Effector CD4-positive, alpha-beta T cell (primary cell): ENCODE results near the gene SLC9A9.
"Not testable (repeated sequence)": the region's sequence is repeated elsewhere in the genome, so short reads cannot be mapped to it uniquely, and the experiment has no call there.

Experiments
- DNase-seq: peaks from one replicate; pipeline ENCODE4 v3.0.0-alpha.2; 2020

Gene SLC9A9

DNA sequence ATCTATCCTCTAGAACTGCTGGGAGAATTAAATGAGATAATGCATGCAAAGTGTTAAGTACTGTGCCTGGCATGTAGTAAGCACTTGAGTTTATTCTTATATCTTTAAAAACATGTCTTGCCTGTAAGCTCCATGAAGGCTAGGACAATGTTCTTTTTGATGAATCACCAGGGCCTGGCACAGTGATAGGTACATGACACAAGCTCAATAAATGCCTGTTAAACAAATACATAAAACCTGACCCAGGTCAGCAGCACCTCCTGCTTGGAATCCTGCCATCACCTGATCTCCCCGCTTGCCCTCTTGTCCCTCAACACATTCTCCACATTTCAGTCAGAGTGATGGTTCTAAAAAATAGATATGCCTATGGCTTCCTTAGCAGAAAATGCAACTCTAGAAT, 541.9 kb downstream of the SLC9A9 start:
- no peak for DNase-seq

GRCh38 chr3:143302638-143303171, 545.6 kb downstream of the SLC9A9 start:
- no peak for DNase-seq

DNA sequence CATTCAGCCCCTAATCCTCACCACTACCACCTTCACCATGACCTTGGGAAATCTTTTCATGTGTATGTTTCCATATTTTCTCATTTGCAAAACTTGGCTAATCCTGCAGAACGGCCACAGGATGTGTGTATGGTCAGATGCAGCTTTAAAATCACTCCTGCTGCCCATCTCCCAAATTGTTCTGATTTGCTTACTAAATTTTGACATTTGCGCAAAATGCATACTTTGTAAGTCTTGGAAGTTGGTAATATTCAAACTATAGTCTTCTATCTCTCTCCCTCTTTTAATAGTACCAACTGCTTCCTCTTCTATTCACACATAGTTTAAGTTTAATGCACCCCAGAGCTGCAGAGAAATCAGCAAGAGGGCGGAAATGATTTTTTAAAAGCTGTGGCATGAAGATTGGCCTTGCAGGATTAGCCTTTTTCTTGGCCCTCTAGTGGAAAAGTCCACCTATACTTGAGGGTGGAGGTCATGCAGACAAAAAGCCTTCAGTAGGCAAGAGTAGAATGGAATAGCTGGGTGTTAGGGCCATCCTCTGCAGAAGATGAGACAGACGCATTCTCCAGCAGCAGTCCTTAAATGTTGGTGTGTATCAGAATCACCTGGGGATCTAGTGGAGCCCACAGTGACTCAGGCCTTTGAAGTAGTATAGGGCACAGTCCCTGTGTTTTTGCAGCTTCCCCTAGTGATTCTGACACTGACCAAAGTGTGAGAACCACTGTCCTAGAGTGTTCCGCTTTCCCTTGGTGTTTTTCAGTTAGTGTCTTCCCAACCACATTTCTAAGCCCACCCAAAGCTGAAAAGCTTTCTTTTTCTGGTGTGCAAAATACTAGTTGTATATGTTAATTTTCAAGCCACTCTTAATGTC, 547.0 kb downstream of the SLC9A9 start:
- no peak for DNase-seq

DNA sequence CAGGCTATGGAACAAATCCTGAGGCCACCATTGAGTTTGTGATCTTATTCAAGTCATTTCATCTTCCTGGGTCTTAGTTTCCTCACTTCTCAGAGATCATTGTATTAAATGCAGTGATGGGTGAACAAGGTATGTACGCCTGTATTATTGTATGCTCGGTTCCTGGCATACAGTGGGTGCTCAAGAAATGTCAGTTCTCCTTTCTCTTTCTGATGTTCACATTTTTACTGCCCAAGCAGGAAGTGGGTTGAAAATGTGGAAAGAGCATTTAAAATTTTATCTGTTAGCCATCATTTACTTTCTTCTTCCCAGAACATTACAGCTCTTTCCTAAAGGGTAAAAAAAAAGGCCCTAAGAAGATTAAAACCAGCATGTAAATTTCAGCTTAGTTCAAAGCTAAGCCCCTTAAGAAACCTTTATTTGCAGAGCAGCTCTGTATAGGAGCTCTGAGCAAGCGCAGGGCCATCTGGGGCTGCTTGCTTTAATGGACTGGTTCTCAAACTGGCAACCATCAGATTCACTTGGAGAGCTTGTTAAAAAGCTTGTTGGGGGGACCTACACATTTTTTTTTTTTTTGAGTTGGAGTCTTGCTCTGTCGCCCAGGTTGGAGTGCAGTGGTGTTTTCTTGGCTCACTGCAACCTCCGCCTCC, 549.3 kb downstream of the SLC9A9 start:
- DNase-seq, result no peak

- DNase-seq, result no peak
Measured at GRCh38 chr3:143298380-143298779, 549.9 kb downstream of the SLC9A9 start.

GRCh38 chr3:143295201-143296080, 552.8 kb downstream of the SLC9A9 start:
- DNase-seq, result no peak

GRCh38 chr3:143294188-143294587, 554.1 kb downstream of the SLC9A9 start:
- DNase-seq, result no peak

GRCh38 chr3:143291836-143292447, 556.3 kb downstream of the SLC9A9 start:
- DNase-seq, result no peak

DNA sequence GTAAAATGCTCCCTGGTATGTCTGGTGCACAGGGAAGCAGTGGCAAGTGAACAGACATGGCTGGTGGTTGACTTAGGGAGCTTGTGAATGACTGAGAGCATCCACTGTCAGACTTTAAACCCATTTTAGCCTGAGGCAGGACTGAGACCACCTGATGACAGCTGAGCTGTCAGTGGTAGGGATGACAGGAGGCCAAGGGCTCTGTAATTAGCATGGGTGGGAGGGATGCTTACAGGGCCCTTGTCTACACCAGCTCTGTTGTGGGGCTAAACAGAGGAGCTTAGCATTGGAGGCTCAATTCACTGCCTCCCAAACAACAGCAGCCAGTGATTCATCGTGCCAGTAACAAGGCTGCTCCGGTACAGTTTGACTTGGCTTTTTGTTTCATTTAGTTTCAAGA, 559.3 kb downstream of the SLC9A9 start:
- no peak for DNase-seq

DNA sequence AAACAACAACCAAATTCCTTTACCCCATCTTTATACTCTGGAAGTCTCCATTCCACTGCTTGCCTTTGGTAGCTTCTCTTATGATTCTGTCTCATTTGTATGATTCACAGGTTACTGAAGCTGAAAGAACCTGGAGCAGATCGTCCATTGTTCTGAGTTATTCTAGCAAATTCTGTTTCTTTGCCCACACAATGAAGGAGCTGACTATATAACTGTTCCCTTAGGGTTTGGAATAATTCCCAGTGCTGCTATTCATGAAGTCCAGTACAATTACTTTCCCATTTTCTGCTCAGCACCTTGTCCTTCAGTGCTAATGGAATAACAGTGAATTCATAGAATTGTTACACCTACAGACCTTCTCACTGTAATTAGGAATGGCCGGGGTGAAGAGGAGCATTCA, 560.9 kb downstream of the SLC9A9 start:
- DNase-seq, result no peak

DNA sequence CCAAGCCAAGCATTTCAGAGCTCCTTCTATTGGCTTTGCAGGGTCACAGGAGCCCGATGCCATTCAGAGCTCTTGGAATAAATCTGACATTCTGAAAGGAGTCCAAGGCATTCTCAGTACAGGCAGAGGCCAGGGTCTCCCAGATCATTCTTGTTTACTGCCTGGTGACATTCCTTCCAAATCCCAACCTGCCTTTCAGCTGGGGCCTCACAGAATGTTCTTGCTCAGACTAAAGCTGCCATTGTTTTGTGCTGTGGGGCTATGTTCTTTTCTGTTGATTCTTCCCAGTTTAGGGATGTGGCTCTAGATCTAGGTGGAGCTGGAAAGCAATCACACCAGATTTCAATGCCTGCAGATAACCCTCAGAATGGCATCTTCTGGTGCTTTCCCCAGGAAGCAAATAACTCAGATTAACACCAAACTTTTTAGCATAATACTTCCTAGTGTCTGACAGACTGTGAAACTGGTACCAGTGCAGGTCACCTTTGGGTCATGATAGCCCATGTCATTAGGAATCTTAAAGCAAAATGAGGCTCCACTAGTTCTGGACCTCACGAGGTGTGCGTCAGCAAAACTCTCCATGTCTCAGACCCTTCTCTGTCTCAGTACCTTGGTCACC, 561.8 kb downstream of the SLC9A9 start:
- DNase-seq, result no peak

GRCh38 chr3:143283432-143284128, 564.7 kb downstream of the SLC9A9 start:
- no peak for DNase-seq

GRCh38 chr3:143280984-143281383, 567.3 kb downstream of the SLC9A9 start:
- DNase-seq, result no peak

- not testable (repeated sequence) for DNase-seq
Measured at GRCh38 chr3:143279567-143279966, 568.7 kb downstream of the SLC9A9 start.

- no peak for DNase-seq
Measured at GRCh38 chr3:143278721-143279120, 569.5 kb downstream of the SLC9A9 start.

GRCh38 chr3:143277531-143277930, 570.7 kb downstream of the SLC9A9 start:
- DNase-seq, result no peak

DNA sequence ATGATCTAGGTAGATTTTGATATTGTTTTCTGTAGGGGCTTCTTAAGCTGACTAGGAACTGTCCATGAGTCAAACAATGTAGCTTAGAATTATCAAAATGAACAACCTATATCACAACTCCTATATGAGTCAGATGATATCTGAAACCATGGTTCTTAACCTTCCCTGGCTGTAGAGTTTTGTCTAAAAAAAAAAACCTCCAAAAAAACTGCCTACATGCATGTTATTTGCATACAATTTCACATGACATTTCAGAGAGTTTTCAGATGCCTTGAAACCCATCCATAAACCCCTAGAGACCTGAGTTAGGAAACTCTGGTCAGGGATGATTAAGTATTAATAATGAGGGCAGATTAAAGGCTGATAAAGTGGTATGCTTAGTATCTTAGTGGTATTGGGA, 571.7 kb downstream of the SLC9A9 start:
- DNase-seq, result no peak

DNA sequence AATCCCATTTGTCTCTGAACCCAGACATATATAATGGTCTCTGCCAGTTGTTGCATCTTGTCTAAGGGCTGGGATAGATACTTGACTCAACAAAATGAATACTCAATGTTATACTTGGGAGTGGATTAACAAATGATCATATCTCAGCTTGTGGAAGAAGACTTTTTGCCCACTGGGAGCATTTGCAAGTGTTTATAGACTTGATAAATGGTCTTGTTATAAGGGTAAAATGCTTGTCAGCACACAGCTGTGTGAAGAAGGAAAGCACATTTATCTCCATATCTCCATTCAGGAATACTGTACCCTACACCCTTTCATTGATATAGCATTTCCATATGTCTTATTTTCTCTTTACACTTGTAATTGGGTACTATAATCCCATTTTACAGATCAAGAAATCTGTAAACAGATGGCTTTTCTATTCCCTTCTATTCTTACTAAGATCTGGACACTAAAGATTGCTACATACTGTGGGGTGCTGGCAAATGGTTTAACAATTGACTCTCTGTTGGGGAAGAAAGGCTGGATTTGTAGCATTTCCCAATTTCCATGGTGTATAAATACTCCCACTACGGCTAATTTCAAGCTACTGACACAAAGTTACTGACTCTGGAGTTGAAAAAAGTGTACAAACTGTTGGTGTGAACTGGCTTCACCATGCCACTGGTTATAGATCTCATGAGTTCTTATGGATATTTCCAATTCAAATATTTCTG, 574.1 kb downstream of the SLC9A9 start:
- no peak for DNase-seq

DNA sequence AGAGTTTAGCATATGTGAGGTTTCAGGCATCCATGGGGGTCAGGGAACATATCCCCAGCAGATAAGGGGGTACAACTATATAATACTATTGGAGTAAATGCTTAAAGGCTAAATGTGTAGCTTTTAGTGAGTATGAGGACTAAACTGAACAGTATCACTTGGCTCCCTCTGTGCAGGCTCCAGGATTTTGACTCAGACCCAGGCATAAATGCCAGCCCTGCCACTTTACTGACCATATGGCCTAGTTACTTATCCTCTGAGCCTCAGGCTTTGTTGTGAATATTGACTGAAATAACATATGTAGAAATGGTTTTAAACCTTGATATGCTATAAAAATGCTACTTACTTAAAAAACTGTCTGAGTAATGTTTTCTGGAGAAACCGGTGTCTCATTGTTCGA, 577.1 kb downstream of the SLC9A9 start:
- DNase-seq, result no peak

- no peak for DNase-seq
Measured at GRCh38 chr3:143269741-143270140, 578.5 kb downstream of the SLC9A9 start.

- DNase-seq, result no peak
Measured at GRCh38 chr3:143267989-143268388, 580.3 kb downstream of the SLC9A9 start.
